ENCODE data around the gene RELB.
"Not testable (repeated sequence)": the region's sequence is repeated elsewhere in the genome, so short reads cannot be mapped to it uniquely, and the experiment has no call there.

Gene RELB

GRCh38 chr19:44968670-44969069 lies 32.6 kb upstream of the RELB start:
- Histone ChIP-seq H3K36me3 (ENCODE audit: control insufficient read depth, low read depth, low read length) (peaks cover 20% of the 10 kb centered on the region), H3K4me1 (ENCODE audit: control insufficient read depth, low read depth, low read length) (no peaks in the 10 kb centered on the region), H3K4me3 (ENCODE audit: low read length) (no peak overlapping the region), H3K27me3 (ENCODE audit: control insufficient read depth, insufficient read depth, low read length) (no peaks in the 10 kb centered on the region), H3K27ac (ENCODE audit: low read length) (no peak overlapping the region), H3K9ac (ENCODE audit: low read length) (no peak overlapping the region), H3K9me3 (ENCODE audit: control insufficient read depth, low read depth, low read length) (no peaks in the 10 kb centered on the region)

GRCh38 chr19:44969437-44969836 lies 31.8 kb upstream of the RELB start:
- Histone ChIP-seq H3K27me3 (ENCODE audit: control insufficient read depth, insufficient read depth, low read length) (no peaks in the 10 kb centered on the region), H3K9me3 (ENCODE audit: control insufficient read depth, low read depth, low read length) (no peaks in the 10 kb centered on the region), H3K9ac (ENCODE audit: low read length) (no peak overlapping the region), H3K36me3 (ENCODE audit: control insufficient read depth, low read depth, low read length) (peaks cover 25% of the 10 kb centered on the region), H3K27ac (ENCODE audit: low read length) (no peak overlapping the region), H3K4me1 (ENCODE audit: control insufficient read depth, low read depth, low read length) (no peaks in the 10 kb centered on the region), H3K4me3 (ENCODE audit: low read length) (no peak overlapping the region)

GRCh38 chr19:44971451-44971850 lies 29.8 kb upstream of the RELB start:
- not testable (repeated sequence) for H3K27me3 ChIP-seq (ENCODE audit: control insufficient read depth, insufficient read depth, low read length); H3K27ac ChIP-seq (ENCODE audit: low read length); H3K4me3 ChIP-seq (ENCODE audit: low read length); H3K4me1 ChIP-seq (ENCODE audit: control insufficient read depth, low read depth, low read length); H3K9me3 ChIP-seq (ENCODE audit: control insufficient read depth, low read depth, low read length); H3K9ac ChIP-seq (ENCODE audit: low read length)
- H3K36me3 ChIP-seq (ENCODE audit: control insufficient read depth, low read depth, low read length) = peaks cover 41% of the 10 kb centered on the region

DNA sequence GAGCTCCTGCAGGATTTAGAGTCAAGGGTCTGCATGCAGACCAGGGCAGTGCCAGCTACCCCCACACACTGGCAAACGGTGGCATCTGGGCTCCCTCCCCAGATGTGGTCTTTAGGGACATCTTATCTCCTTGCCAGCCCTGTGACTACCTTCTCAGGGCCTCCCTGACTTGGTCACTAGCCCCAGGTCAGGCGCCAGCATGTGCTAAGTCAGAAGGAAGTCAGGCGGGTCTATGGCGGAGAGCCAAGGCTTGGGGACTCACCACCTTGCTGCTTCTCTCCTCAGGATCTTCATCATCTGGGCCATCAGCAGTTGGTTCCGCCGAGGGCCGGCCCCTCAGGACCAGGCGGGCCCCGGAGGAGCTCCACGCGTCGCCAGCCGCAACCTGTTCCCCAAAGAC lies 28.5 kb upstream of the RELB start:
- Histone ChIP-seq H3K4me3 (ENCODE audit: low read length) (no peak overlapping the region), H3K4me1 (ENCODE audit: control insufficient read depth, low read depth, low read length) (no peaks in the 10 kb centered on the region), H3K36me3 (ENCODE audit: control insufficient read depth, low read depth, low read length) (peaks cover 54% of the 10 kb centered on the region), H3K27ac (ENCODE audit: low read length) (no peak overlapping the region), H3K9ac (ENCODE audit: low read length) (no peak overlapping the region), H3K27me3 (ENCODE audit: control insufficient read depth, insufficient read depth, low read length) (no peaks in the 10 kb centered on the region), H3K9me3 (ENCODE audit: control insufficient read depth, low read depth, low read length) (no peaks in the 10 kb centered on the region)

- no peak overlapping the region for H3K4me3 ChIP-seq (ENCODE audit: low read length)
- H3K36me3 ChIP-seq (ENCODE audit: control insufficient read depth, low read depth, low read length) = peaks cover 58% of the 10 kb centered on the region
- no peaks in the 10 kb centered on the region for H3K9me3 ChIP-seq (ENCODE audit: control insufficient read depth, low read depth, low read length)
- no peak overlapping the region for H3K27ac ChIP-seq (ENCODE audit: low read length)
- no peaks in the 10 kb centered on the region for H3K27me3 ChIP-seq (ENCODE audit: control insufficient read depth, insufficient read depth, low read length)
- H3K4me1 ChIP-seq (ENCODE audit: control insufficient read depth, low read depth, low read length) = no peaks in the 10 kb centered on the region
- H3K9ac ChIP-seq (ENCODE audit: low read length) = no peak overlapping the region
These were observed 27.1 kb upstream of the RELB start for GRCh38 chr19:44973982-44974735.

DNA sequence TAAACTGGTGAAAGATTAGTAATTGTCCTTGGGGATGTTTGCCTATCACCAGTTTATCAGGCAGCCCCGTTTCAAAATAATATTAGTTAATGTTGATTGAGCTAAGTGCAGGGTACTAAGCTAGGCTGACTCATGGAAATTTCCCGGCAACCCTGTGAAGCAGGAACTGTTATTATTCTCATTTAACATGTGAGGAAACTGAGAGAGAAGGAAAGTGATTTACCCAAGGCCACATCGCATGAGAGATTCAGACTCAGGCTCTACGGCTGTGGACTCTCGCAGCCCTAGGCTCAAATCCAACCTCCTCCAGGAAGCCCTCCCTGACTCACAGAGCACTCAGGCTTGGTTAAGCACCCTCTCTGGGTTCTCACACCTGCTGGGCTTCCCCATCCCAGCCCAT lies 26.4 kb upstream of the RELB start:
- peaks cover 62% of the 10 kb centered on the region for H3K36me3 ChIP-seq (ENCODE audit: control insufficient read depth, low read depth, low read length)
- H3K9ac ChIP-seq (ENCODE audit: low read length) = no peak overlapping the region
- H3K4me1 ChIP-seq (ENCODE audit: control insufficient read depth, low read depth, low read length) = no peaks in the 10 kb centered on the region
- no peaks in the 10 kb centered on the region for H3K27me3 ChIP-seq (ENCODE audit: control insufficient read depth, insufficient read depth, low read length)
- H3K27ac ChIP-seq (ENCODE audit: low read length) = no peak overlapping the region
- no peaks in the 10 kb centered on the region for H3K9me3 ChIP-seq (ENCODE audit: control insufficient read depth, low read depth, low read length)
- H3K4me3 ChIP-seq (ENCODE audit: low read length) = no peak overlapping the region

DNA sequence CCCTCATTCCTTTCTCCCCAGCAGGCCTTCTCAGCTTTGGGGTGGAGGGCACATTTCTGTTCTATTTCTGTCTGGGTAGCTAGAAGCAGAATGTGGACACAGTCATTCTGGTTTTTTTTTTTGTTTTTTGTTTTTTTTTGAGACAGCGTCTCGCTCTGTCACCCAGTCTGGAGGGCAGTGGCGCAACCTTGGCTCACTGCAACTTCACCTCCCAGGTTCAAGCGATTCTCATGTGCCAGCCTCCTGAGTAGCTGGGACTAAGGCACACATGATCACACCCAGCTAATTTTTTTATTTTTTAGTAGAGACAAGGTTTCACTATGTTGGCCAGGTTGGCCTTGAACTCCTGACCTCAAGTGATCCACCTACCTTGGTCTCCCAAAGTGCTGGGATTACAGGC lies 25.8 kb upstream of the RELB start:
- Histone ChIP-seq H3K4me3 (ENCODE audit: low read length) (no peak overlapping the region), H3K27ac (ENCODE audit: low read length) (no peak overlapping the region), H3K4me1 (ENCODE audit: control insufficient read depth, low read depth, low read length) (no peaks in the 10 kb centered on the region), H3K9ac (ENCODE audit: low read length) (no peak overlapping the region), H3K36me3 (ENCODE audit: control insufficient read depth, low read depth, low read length) (peaks cover 65% of the 10 kb centered on the region), H3K9me3 (ENCODE audit: control insufficient read depth, low read depth, low read length) (no peaks in the 10 kb centered on the region), H3K27me3 (ENCODE audit: control insufficient read depth, insufficient read depth, low read length) (no peaks in the 10 kb centered on the region)

GRCh38 chr19:44984005-44984404 lies 17.3 kb upstream of the RELB start:
- no peaks in the 10 kb centered on the region for H3K9me3 ChIP-seq (ENCODE audit: control insufficient read depth, low read depth, low read length)
- H3K4me1 ChIP-seq (ENCODE audit: control insufficient read depth, low read depth, low read length) = no peaks in the 10 kb centered on the region
- no peaks in the 10 kb centered on the region for H3K27me3 ChIP-seq (ENCODE audit: control insufficient read depth, insufficient read depth, low read length)
- H3K36me3 ChIP-seq (ENCODE audit: control insufficient read depth, low read depth, low read length) = peaks cover 48% of the 10 kb centered on the region
- H3K4me3 ChIP-seq (ENCODE audit: low read length) = no peak overlapping the region
- H3K9ac ChIP-seq (ENCODE audit: low read length) = no peak overlapping the region
- no peak overlapping the region for H3K27ac ChIP-seq (ENCODE audit: low read length)

DNA sequence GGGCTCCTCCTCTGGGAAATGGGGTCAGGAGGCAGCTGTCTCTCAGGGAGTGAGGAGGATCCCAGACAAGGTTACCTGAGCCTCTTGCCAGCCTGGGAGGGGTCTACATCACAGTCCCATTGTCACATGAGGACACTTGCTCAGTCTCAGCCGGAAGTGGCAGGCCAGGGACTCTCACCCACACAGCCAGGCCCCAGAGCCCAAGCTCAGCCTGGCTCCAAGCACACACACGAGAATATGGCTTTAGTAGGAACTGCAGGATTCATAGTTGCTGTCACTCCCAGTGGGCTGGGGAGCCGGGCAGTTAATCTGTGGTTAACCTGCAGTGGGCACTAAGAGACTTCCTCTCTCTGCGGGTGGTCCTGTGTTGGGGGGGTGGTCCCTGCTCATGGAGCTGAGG lies 15.8 kb upstream of the RELB start:
- H3K4me1 ChIP-seq (ENCODE audit: control insufficient read depth, low read depth, low read length) = no peaks in the 10 kb centered on the region

GRCh38 chr19:44986389-44986788 lies 14.9 kb upstream of the RELB start:
- Histone ChIP-seq H3K36me3 (ENCODE audit: control insufficient read depth, low read depth, low read length) (peaks cover 40% of the 10 kb centered on the region), H3K27me3 (ENCODE audit: control insufficient read depth, insufficient read depth, low read length) (no peaks in the 10 kb centered on the region), H3K4me1 (ENCODE audit: control insufficient read depth, low read depth, low read length) (no peaks in the 10 kb centered on the region), H3K9me3 (ENCODE audit: control insufficient read depth, low read depth, low read length) (no peaks in the 10 kb centered on the region), H3K27ac (ENCODE audit: low read length) (no peak overlapping the region), H3K9ac (ENCODE audit: low read length) (no peak overlapping the region), H3K4me3 (ENCODE audit: low read length) (no peak overlapping the region)

More for the DNA sequence above, 15.8 kb upstream of the RELB start:
- H3K9ac ChIP-seq (ENCODE audit: low read length) = no peak overlapping the region
- H3K36me3 ChIP-seq (ENCODE audit: control insufficient read depth, low read depth, low read length) = peaks cover 37% of the 10 kb centered on the region
- H3K27me3 ChIP-seq (ENCODE audit: control insufficient read depth, insufficient read depth, low read length) = no peaks in the 10 kb centered on the region
- no peak overlapping the region for H3K27ac ChIP-seq (ENCODE audit: low read length)
- no peak overlapping the region for H3K4me3 ChIP-seq (ENCODE audit: low read length)
- H3K9me3 ChIP-seq (ENCODE audit: control insufficient read depth, low read depth, low read length) = no peaks in the 10 kb centered on the region

DNA sequence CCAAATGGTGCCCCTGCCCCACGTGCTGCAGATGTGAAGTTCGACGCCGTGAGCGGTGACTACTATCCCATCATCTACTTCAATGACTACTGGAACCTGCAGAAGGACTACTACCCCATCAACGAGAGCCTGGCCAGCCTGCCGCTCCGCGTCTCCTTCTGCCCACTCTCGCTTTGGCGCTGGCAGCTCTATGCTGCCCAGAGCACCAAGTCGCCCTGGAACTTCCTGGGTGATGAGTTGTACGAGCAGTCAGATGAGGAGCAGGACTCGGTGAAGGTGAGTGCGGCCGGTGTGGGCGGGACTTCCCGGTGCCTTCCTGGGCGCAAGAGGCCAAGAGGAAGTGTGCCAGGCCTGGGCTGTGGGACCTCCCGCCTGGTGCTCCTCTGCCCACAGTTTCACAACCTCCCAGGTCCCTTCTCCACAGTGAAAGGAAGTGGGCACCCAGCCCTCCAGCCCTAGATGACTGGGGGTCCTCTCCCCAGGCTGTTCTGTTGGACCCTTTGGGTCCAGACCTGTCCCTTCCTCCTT lies 14.1 kb upstream of the RELB start:
- Histone ChIP-seq H3K36me3 (ENCODE audit: control insufficient read depth, low read depth, low read length) (peaks cover 45% of the 10 kb centered on the region), H3K4me3 (ENCODE audit: low read length) (no peak overlapping the region), H3K4me1 (ENCODE audit: control insufficient read depth, low read depth, low read length) (no peaks in the 10 kb centered on the region), H3K9ac (ENCODE audit: low read length) (no peak overlapping the region), H3K9me3 (ENCODE audit: control insufficient read depth, low read depth, low read length) (no peaks in the 10 kb centered on the region), H3K27me3 (ENCODE audit: control insufficient read depth, insufficient read depth, low read length) (no peaks in the 10 kb centered on the region), H3K27ac (ENCODE audit: low read length) (no peak overlapping the region)

- Histone ChIP-seq H3K36me3 (ENCODE audit: control insufficient read depth, low read depth, low read length) (peaks cover 43% of the 10 kb centered on the region), H3K4me1 (ENCODE audit: control insufficient read depth, low read depth, low read length) (no peaks in the 10 kb centered on the region), H3K27me3 (ENCODE audit: control insufficient read depth, insufficient read depth, low read length) (no peaks in the 10 kb centered on the region), H3K9me3 (ENCODE audit: control insufficient read depth, low read depth, low read length) (no peaks in the 10 kb centered on the region), H3K27ac (ENCODE audit: low read length) (no peak overlapping the region), H3K4me3 (ENCODE audit: low read length) (no peak overlapping the region), H3K9ac (ENCODE audit: low read length) (no peak overlapping the region)
These were observed 13.0 kb upstream of the RELB start for GRCh38 chr19:44988273-44988672.

Data from iPS-18a (cell line).